SKM-1 (cell line): Measurements from ENCODE around the gene NRN1L.
A peak's percentile ranks its signal among the peaks of the same experiment; 100 is the strongest.
"Not testable (repeated sequence)": the region's sequence is repeated elsewhere in the genome, so short reads cannot be mapped to it uniquely, and the experiment has no call there.

Source experiments
- DNase-seq: peaks from one replicate; lab custom pipeline; 2025; ENCODE audit not compliant: unreplicated experiment; lab: John Stamatoyannopoulos, UW

Gene NRN1L

DNA sequence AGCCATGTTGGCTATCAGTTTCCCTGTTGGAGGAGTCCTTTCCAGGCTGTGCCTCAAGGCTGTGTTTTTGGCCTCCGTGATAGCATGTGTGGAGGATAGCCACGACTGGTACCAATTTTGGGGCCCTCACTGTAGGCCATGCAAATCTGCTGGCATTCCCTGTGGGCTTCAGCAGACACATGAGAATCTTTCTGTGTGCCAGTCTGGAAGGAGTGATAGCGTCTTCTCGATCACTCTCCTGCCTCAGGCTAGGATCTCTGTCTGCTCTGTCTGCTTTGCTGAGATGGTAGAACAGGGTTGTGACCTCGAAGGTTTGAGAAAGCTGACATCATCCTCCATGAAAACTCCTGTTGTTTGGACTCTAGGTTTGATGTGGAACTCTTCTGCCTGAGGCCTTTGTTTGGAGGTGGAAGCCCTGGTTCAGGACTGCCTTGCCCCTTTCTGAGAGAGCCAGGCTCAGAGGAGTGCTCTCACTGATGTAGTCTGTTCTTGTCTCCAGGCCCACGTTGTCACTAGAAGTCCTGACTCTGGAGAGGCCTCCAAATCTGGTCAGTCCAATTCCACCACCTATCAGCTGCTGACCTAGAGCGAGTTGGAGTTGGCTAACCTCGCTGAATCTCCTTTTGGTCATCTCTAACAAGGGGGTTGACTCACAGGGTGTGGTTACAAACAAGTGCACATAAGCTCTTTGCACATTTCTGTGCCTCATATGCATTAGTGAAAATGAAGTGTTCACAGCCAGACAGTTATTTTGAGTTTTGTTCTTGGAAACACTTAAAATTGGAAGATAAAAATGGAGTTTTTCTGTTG is 23.9 kb upstream of the NRN1L start:
- no peak for DNase-seq

- DNase-seq: no peak
These were observed 22.8 kb upstream of the NRN1L start for GRCh38 chr16:67861877-67862276.

- DNase-seq: no peak
These were observed 21.8 kb upstream of the NRN1L start for GRCh38 chr16:67862623-67863583.

DNA sequence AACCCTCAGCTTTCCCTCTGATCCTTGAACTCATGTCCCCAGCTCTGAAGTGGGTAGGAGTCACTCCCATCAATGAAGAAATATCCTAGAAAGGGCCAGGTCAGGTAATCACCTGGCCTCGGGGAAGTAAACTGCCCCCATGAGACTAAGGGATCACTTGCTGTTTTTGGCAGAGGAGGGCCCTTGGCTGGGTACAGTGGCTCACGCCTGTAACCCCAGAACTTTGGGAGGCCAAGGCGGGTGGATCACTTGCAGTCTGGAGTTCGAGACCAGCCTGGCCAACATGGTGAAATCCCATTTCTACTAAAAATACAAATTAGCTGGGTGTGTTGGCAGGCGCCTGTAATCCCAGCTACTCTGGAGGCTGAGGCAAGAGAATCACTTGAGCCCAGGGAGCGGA is 20.6 kb upstream of the NRN1L start:
- not testable (repeated sequence) for DNase-seq

DNA sequence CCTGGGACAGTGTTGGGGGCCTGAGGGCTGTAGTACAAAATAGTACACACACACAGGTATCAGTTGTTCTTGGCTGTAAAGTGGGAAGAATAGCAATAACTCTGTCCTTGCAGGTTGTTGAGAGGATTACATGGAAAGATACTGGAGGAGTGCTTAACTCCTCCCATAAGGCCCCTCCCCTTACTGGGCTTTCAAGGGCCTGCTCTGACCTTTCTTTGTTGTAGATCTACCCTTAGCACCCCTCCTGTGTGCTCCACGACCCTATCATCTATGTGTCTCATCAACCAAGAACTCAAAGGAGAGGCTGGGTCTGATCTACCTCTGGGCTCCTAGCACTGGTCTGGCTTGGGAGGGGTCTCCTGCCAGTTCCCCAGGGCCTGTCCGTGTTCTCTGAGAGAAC is 20.1 kb upstream of the NRN1L start:
- DNase-seq: no peak

DNA sequence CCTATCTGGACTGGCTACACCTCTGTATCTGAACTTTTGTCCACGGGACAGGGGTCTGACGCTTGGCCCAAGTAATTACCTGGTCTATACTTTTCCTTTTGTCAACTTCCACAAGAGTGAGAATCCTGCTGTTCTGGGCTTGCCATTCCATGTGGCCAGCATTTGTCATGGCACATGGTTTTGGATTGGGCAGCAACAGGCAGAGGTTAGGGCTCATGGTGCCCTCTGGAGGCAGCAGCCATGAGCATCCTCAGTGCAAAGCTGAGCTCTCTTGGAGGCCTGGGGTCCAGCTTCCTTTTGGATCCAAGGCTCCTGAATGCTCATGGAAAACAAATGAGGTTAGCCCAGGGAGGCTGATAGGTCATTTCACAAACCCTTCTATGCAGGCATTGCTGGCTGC is 19.4 kb upstream of the NRN1L start:
- no peak for DNase-seq

DNA sequence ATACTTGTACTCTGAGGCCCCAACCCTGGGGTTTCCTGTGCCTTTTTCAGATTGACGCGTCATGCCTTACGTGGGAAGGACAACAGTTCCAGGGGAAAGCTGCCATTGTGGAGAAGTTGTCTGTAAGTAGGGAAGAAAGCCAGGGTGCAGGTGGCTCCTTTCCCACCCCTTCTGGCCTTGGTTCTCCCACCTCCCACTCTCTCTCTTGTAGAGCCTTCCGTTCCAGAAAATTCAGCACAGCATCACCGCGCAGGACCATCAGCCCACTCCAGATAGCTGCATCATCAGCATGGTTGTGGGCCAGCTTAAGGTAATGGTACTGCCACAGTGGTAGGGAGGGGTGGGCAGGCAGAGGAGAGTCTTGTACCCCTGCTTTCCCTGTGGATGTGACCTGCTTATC is 16.4 kb upstream of the NRN1L start:
- DNase-seq: no peak

- no peak for DNase-seq
These were observed 15.0 kb upstream of the NRN1L start for GRCh38 chr16:67869653-67870052.

- no peak for DNase-seq
These were observed 13.4 kb upstream of the NRN1L start for GRCh38 chr16:67871256-67871655.

- DNase-seq: no peak
These were observed 12.5 kb upstream of the NRN1L start for GRCh38 chr16:67872131-67872630.

GRCh38 chr16:67872631-67873434 is 11.9 kb upstream of the NRN1L start, which contains the start of gene EDC4:
TSS of gene EDC4 (plus strand) at chr16:67873052. CDS start at chr16:67873262, 210 bp downstream.
- DNase-seq: peak; percentile 67

- DNase-seq: no peak
These were observed 11.0 kb upstream of the NRN1L start for GRCh38 chr16:67873435-67874370.

- DNase-seq: no peak
These were observed 10.3 kb upstream of the NRN1L start for GRCh38 chr16:67874372-67874771.

- no peak for DNase-seq
These were observed 7.6 kb upstream of the NRN1L start for GRCh38 chr16:67877064-67877463.

DNA sequence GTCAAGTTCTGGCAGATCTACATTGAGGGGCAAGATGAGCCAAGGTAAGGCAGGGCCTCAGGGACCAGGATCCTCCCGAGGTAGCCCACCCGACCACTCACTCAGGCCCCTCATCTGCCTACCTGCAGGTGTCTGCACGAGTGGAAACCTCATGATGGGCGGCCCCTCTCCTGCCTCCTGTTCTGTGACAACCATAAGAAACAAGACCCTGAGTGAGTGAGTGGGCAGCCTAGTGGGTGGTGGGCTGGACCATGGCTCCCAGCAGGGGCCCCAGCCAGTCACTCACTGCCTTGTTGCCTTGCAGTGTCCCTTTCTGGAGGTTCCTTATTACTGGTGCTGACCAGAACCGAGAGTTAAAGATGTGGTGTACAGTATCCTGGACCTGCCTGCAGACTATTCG is 6.5 kb upstream of the NRN1L start:
- DNase-seq: no peak

DNA sequence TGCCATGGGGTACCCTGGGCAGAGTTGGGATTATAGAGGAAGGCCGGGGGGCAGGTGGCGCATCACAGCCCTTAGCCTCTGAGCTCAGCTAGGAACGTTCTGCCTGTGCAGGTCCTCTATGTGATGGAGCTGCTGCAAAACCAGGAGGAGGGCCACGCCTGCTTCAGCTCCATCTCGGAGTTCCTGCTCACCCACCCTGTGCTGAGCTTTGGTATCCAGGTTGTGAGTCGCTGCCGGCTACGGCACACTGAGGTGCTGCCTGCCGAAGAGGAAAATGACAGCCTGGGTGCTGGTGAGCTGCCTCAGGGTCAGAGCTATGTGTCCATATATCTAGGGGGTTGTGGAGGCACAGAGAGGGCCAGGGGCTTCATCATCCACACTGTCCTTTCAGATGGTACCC is 5.8 kb upstream of the NRN1L start:
- no peak for DNase-seq

DNA sequence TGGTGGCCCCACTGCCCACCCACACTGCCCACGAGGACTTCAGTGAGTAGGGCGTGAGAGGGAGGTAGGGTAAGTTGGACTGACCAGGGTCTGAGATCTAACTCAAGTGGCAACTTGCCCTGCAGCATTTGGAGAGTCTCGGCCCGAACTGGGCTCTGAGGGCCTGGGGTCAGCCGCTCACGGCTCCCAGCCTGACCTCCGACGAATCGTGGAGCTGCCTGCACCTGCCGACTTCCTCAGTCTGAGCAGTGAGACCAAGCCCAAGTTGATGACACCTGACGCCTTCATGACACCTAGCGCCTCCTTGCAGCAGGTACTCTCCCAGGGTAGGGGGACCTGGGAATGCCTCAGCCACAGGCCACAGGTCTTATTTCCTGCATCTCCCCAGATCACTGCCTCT is 5.2 kb upstream of the NRN1L start:
- no peak for DNase-seq

DNA sequence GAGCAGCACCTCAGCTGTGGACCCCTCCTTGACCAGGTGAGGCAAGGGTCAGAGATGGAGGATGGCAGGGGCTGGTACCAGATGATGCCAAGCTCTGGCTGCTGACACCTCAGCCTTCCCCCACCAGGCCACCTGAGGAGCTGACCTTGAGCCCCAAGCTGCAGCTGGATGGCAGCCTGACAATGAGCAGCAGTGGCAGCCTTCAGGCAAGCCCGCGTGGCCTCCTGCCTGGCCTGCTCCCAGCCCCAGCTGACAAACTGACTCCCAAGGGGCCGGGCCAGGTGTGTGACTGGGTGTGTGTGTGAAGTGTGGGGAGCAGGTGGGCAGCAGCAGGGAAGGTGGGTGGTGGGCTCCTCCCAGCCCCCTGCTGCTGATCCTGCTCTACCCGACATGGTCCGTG is 4.7 kb upstream of the NRN1L start:
- DNase-seq: no peak

GRCh38 chr16:67880584-67880983 is 4.1 kb upstream of the NRN1L start:
- DNase-seq: no peak

GRCh38 chr16:67881621-67882161 is 3.0 kb upstream of the NRN1L start:
- no peak for DNase-seq
